22Rv1 (cell line): ENCODE measurements around the gene MCEE.

ENCODE experiments used
- CTCF ChIP-seq: fragments of 450-650 bp; IDR thresholded peaks from 2 replicates; pipeline ENCODE4 v1.5.1; 2017; ENCODE audit warnings: mild to moderate bottlenecking
- ZFX ChIP-seq: fragments of 450-650 bp; IDR thresholded peaks from 2 replicates; pipeline ENCODE4 v1.6.1; 2017; ENCODE audit warnings: antibody characterized with exemption, borderline replicate concordance

GRCh38 chr2:71102981-71103681, 26.9 kb downstream of the MCEE start:
- TF ChIP-seq CTCF = no peak
- no peak for TF ChIP-seq ZFX
